ENCODE measurements around the gene EPN1. TPM values are rescaled to one million over a fixed set of nuclear protein-coding genes. Genes with fewer than 3 reads are reported as not detected.

The EPN1 gene
- total and polyA plus RNA-seq, 2 of the 13 experiments (the other 11 are each of a cell fraction or from before 2014, with no cell fraction given), result 28.9 to 31.7 TPM

GRCh38 chr19:55677572-55678028 lies 2.6 kb downstream of the EPN1 start (continued):
- TF ChIP-seq TCF12 (IDR thresholded peaks at IDR 0.05) (no peak), TCF12 (CRISPR knock-in tag; IDR thresholded peaks at IDR 0.05) (no peak), SNAPC4 (CRISPR knock-in tag; IDR thresholded peaks at IDR 0.05) (no peak), ZNF652 (CRISPR knock-in tag; IDR thresholded peaks at IDR 0.05; ENCODE audit: borderline replicate concordance, low read depth) (no peak), ESRRA (CRISPR knock-in tag; IDR thresholded peaks at IDR 0.05; ENCODE audit: low read depth) (0 out of 2 replicates have a peak, but pooled peaks have one; percentile 14), ZBTB46 (CRISPR knock-in tag; IDR thresholded peaks at IDR 0.05; ENCODE audit: borderline replicate concordance) (no peak), ATF3 (CRISPR knock-in tag; IDR thresholded peaks at IDR 0.05) (no peak), TOE1 (CRISPR knock-in tag; IDR thresholded peaks at IDR 0.05) (no peak), ETV5 (CRISPR knock-in tag; IDR thresholded peaks at IDR 0.05; ENCODE audit: borderline replicate concordance) (peak; percentile 34; the same call in 1 of the 2 replicates), ZSCAN25 (CRISPR knock-in tag; IDR thresholded peaks at IDR 0.05) (no peak), ZNF546 (CRISPR knock-in tag; conservative IDR thresholded peaks at IDR 0.05) (no peak), ZFP90 (CRISPR knock-in tag; IDR thresholded peaks at IDR 0.05; ENCODE audit: borderline replicate concordance) (0 out of 2 replicates have a peak, but pooled peaks have one; percentile 42), ZNF607 (CRISPR knock-in tag; IDR thresholded peaks at IDR 0.05; ENCODE audit: borderline replicate concordance) (no peak)
- TF ChIP-seq, protein P1, sequence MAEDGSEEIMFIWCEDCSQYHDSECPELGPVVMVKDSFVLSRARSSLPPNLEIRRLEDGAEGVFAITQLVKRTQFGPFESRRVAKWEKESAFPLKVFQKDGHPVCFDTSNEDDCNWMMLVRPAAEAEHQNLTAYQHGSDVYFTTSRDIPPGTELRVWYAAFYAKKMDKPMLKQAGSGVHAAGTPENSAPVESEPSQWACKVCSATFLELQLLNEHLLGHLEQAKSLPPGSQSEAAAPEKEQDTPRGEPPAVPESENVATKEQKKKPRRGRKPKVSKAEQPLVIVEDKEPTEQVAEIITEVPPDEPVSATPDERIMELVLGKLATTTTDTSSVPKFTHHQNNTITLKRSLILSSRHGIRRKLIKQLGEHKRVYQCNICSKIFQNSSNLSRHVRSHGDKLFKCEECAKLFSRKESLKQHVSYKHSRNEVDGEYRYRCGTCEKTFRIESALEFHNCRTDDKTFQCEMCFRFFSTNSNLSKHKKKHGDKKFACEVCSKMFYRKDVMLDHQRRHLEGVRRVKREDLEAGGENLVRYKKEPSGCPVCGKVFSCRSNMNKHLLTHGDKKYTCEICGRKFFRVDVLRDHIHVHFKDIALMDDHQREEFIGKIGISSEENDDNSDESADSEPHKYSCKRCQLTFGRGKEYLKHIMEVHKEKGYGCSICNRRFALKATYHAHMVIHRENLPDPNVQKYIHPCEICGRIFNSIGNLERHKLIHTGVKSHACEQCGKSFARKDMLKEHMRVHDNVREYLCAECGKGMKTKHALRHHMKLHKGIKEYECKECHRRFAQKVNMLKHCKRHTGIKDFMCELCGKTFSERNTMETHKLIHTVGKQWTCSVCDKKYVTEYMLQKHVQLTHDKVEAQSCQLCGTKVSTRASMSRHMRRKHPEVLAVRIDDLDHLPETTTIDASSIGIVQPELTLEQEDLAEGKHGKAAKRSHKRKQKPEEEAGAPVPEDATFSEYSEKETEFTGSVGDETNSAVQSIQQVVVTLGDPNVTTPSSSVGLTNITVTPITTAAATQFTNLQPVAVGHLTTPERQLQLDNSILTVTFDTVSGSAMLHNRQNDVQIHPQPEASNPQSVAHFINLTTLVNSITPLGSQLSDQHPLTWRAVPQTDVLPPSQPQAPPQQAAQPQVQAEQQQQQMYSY (CRISPR knock-in tag; IDR thresholded peaks at IDR 0.05), result no peak
- TF ChIP-seq, protein P2, sequence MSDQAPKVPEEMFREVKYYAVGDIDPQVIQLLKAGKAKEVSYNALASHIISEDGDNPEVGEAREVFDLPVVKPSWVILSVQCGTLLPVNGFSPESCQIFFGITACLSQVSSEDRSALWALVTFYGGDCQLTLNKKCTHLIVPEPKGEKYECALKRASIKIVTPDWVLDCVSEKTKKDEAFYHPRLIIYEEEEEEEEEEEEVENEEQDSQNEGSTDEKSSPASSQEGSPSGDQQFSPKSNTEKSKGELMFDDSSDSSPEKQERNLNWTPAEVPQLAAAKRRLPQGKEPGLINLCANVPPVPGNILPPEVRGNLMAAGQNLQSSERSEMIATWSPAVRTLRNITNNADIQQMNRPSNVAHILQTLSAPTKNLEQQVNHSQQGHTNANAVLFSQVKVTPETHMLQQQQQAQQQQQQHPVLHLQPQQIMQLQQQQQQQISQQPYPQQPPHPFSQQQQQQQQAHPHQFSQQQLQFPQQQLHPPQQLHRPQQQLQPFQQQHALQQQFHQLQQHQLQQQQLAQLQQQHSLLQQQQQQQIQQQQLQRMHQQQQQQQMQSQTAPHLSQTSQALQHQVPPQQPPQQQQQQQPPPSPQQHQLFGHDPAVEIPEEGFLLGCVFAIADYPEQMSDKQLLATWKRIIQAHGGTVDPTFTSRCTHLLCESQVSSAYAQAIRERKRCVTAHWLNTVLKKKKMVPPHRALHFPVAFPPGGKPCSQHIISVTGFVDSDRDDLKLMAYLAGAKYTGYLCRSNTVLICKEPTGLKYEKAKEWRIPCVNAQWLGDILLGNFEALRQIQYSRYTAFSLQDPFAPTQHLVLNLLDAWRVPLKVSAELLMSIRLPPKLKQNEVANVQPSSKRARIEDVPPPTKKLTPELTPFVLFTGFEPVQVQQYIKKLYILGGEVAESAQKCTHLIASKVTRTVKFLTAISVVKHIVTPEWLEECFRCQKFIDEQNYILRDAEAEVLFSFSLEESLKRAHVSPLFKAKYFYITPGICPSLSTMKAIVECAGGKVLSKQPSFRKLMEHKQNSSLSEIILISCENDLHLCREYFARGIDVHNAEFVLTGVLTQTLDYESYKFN (CRISPR knock-in tag; conservative IDR thresholded peaks at IDR 0.05), result peak; percentile 51
